GM12891 (cell line): ENCODE results near the gene LGI4.

Experiments
- POLR2A ChIP-seq: IDR thresholded peaks from 2 replicates; pipeline ENCODE4 v1.6.1; 2011; ENCODE audit warnings: low read depth, low read length, control low read depth
- POLR2AphosphoS5 ChIP-seq: IDR thresholded peaks from 2 replicates; pipeline ENCODE4 v1.6.1; 2011; ENCODE audit warnings: low read depth, low read length, control low read depth
- POU2F2 ChIP-seq: IDR thresholded peaks from 2 replicates; pipeline ENCODE4 v1.6.1; 2011; ENCODE audit warnings: low read depth, mild to moderate bottlenecking, control low read depth, low read length, moderate library complexity

DNA sequence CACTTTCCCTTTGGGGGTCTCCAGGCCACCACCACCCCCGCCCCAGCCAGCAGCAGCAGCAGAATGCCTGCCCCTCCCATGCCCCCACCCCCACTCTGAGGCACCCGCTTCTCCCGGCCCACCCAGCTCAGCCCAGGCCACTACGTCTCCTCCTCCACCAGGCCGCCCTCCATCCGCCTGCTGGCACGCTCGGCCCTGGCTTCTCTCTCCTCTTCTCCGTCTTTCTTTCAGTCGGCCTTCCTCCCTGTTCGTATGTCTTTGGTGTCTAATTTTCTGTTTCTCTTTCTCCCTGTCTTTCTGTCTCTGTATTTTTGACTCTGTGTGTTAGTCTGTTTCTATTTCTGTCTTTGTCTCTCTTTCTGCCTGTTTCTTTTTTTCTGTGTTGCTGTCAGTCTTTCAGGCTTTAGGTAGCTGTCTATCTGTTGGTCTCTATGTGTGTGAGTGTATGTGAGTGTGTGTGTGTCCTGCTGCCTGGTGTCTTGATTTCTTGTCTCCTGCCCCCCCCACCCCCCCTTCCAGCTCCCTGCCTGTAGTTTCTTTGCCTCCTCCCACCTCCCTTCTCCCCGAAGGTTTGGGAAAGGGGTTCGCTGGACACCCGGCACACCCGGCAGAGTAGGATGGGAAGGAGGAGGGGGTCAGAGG is at the start of gene LGI4:
- TF ChIP-seq POLR2A: no peak
- no peak for TF ChIP-seq POLR2AphosphoS5
- TF ChIP-seq POU2F2: no peak
